RCC 7860 (cell line): ENCODE measurements around the gene HIC1.
A peak's percentile ranks its signal among the peaks of the same experiment; 100 is the strongest.

Source experiments
- DNase-seq: peaks from one replicate; pipeline ENCODE4 v3.0.0-alpha.2; 2015; ENCODE audit warnings: low spot score
- FAIRE-seq: peaks from 2 replicates; lab custom pipeline; 2012; peaks lifted over from hg19 to GRCh38; lab: Jason Lieb, UNC

Gene HIC1

DNA sequence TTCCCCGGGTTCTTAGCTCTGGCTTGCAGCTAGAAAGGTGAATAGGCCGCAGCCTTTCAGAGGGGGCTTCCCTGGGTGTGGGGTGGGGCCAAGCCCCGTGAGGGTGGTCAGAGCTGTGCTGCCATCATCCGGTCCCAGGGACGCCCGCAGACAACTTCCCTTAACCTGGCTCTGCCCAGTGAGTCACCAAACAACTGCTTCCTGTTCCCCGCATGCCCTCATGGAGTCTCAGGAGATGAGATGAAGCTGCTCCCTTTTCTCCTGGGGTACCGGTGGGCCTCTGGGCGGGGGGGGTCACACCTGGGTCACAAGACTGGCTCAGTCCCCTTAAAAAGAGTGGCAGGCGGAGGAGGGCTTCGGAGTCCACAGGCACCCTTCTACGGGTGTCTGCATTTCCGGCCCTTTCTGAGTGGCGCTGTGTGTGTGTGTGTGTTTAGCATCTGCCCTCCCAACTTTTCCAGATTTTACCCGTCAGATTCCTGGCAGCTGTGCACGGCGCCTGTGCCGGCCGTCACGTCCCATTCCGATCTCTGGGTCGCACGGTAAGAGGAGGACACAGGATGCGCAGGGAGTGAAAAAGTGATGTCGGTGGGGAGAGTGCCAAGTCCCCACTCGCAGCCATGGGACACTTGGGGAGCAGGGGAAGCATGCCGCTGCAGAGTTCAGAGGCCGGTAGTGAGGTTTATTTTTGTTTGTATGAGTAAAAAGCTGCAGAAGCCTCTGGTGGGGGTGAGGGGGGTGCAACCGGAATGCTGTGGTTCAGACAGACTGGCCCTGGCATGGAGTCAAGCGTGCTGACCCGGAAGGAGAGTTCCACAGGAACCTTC, 16.8 kb downstream of the HIC1 start:
- DNase-seq = no peak
- no peak for FAIRE-seq

DNA sequence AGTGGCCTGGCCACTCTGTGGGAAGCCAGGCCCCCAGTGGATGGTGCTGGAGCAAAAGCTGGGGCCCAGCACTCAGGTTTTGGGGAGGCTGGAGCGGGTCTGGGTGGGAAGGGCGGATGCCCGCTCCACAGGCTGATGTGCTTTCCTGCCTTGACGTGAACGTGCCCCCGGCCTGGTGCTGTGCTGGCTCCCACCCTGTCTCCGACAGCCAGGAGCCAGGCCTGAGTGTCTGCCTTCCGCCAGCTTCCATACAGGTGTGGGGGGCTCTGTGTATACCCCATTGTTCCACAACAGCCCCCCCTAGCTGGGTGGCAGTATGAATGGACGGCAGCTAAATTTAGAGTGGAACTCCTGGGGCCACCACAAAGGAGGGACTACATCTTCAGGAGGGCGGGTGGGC, 20.0 kb downstream of the HIC1 start:
- DNase-seq = no peak
- no peak for FAIRE-seq

DNA sequence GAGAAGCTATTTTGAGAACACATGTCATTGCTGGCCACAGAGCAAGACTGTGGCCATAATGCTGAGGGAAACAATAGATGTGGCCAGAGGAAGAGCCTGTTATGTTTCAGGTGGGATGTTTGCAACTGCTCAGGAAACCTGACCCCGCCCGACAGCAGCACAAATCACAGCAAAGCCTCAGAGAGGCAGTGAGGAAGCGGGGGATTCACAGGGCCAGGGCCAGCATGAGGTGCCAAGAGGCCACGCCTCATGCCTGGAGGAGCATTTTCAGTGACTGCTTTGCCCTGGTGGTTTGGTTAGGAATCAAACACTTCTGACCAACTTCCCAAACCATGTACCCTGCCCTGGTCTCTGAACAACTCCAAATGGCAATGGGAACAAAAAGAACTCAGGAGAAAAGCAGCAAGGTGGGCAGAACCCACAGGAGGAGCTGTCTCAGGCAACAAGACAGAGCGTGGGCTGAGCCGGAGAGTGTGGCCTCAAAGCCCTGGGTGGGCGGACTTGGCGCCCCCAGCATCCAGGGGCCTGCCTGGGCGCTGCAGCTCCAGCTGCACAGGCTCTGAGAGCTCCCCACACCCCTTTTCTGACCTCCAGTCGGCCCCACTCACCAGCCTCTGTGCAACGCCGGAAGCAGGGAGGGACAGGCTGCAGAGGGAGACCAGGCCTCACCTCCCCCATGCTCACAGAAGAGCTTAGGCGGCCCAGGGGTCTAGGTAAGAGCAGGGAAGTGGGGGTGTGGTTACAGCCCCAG, 20.6 kb downstream of the HIC1 start:
- FAIRE-seq (no peak), DNase-seq (no peak)

DNA sequence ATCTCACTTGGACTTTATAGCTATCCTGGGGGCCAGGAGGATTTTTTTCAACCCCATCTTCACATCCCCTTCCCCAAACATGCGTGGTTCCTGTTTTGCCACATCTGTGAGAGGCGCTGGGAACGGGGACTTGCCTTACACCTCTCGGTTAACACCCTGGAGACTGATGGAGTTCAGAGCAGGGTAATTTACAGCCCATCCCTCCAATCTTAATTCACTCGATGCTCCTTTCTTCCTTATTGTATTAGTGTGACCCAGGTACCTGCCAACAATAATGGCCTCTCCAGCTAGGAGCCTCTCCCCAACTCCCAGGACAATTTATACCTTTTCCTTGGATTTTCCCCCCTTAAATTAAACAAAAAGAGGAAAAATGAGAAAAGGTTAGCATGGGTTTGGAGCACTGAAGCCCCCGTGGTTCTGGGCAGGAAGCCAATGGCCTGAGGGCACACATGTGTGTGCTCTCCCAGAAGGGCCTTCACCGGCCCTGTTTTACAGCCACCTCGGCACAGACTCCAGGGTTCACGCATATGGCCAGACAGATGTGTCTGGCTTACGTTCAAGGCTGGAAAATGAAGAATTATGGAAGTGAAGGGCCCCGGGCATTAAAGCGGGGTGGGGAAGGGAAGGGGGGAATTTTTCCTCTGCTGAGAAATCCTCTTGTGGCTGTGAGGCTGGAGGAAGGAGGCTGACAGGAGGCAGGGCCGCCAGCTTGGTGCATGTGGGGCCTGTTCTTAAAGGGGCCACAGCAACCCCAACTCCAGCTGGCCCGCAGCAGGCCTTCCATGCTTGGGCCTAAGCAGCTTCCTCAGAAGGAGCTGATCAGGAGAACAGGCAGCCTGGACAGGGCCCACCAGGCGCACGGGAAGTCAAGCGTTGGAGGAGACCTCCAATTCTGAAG, 21.4 kb downstream of the HIC1 start:
- DNase-seq = no peak
- no peak for FAIRE-seq

DNA sequence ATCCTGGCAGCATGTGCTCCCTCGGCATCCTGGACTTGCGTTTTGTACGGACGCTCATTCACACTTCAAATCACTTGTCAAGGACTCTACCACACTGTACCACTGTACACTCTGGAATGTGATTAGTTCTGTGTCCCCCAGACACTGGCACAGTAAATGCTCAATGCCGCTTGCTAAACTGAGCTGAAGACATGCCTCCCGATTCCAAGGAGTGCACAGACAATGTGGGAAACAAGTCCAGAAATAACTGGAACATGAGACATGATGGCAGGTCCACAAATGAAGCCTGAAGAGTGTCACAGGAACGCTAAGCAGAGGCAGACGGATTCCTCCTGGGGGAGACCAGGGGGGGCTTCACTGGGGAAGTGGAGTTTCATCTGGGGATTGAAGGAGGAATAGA, 22.1 kb downstream of the HIC1 start:
- DNase-seq (no peak), FAIRE-seq (no peak)

DNA sequence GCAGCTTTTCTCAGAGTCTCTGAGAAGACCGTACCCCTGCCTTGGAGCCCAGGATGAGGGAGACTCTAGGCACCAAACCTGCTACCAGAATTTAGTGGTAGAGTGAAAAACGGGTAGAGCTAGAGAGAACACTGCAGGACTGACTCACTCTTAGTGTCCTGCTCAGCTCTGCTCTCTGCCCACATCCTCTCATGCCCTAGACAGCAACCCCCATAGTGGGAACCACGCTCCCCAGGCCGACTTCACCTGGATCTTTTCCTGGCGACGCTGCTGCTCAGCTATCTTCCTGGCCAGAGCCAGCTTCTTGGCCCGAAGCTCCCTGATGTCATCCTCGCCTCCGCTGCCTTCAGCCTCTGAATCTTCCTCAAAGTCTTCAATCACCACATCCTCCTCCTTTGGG, 26.7 kb downstream of the HIC1 start:
- FAIRE-seq = peak; percentile 38
- peak; percentile 60 for DNase-seq

DNA sequence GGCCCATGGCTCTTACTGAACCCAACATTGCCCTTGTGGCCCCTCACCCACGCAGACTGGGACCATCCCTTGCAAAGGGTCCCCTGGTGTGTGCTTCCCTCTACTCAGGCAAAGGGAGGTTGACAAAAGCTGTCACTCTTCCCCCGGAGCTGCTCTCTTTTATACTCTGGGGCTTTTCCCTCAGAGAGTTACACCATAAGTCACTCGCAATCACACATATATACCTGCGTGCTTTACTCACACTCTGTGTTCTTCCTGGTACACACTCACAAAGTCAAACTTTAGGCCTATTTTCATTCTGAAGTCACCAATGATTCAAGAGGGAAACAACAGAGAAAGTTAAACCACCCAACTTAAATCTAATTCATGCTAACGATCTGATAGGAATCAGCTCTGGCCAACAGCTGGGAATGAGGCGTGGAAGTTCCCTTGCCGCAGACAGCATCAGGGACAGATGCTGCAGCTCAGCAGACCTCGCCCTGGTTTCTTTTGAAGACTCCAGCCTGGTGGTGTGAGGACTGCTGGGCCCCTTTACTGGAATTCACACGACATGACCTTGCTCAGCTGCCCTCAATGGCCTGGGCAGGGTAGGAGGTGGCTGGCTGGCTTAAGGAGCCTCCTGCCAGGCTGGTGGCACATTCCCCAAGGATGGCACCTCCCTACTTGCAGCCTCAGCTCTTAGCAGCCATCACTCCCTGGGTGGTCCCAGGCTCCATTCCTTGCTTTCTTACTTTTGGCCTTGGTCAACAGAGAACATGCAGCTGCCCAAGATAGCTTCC, 27.3 kb downstream of the HIC1 start:
- DNase-seq = no peak
- FAIRE-seq = no peak

DNA sequence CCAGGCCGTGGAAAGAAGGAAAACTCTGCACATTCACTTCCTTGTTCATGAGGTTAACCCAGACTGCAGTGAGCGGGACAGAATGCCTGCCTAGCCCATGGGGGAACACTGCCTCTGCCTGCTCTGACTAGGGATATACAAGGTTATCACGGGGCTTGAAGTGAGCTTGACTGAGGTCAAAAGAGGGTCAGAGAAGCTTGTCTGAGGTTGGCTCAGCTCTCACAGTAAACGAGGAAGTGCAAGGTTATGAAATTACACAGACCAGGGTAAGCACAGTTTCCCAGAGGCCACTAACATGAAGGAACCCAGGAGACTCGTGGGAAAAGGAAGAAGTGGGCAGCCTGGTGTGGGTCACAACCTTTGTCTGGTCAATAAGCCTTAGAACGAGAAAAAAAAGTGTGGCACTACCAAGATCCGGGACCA, 28.7 kb downstream of the HIC1 start:
- no peak for FAIRE-seq

DNA sequence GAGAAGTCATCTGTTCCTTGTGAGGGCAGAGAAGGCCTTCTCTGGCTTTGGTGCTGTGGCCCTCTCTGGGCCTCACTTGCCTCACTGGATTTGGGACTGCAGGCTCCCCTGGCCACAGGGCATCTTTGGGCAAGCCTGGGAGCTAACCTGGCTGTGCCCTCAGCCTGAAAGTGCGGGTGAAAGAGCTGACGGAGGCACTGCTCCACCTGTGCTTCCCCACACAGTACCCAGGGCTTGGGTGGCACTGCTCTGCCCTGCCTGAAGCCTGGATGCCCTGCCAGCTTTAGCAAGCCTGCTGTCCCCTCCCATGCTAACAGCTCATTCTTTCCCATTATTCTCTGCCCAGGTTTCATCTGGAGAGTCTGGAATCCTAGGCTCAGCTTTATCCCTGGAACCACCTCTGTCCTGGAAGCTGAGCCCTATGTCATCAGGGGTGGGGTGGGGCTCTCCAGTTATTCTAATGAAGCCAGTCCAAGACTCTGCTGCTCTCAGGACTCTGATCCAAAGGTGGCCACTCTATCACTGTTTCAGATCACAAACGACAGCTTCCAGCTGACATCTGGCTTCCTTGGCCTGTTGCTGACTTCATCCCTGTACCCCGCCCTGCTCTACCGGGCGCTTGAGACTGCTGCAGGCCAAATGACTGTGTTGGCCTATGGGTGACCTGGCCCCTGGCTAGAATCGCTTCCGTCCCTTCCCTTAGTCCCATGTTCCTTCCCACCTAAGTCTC, 29.3 kb downstream of the HIC1 start:
- no peak for FAIRE-seq
- no peak for DNase-seq

More for the DNA sequence above, 28.7 kb downstream of the HIC1 start:
- DNase-seq = no peak

DNA sequence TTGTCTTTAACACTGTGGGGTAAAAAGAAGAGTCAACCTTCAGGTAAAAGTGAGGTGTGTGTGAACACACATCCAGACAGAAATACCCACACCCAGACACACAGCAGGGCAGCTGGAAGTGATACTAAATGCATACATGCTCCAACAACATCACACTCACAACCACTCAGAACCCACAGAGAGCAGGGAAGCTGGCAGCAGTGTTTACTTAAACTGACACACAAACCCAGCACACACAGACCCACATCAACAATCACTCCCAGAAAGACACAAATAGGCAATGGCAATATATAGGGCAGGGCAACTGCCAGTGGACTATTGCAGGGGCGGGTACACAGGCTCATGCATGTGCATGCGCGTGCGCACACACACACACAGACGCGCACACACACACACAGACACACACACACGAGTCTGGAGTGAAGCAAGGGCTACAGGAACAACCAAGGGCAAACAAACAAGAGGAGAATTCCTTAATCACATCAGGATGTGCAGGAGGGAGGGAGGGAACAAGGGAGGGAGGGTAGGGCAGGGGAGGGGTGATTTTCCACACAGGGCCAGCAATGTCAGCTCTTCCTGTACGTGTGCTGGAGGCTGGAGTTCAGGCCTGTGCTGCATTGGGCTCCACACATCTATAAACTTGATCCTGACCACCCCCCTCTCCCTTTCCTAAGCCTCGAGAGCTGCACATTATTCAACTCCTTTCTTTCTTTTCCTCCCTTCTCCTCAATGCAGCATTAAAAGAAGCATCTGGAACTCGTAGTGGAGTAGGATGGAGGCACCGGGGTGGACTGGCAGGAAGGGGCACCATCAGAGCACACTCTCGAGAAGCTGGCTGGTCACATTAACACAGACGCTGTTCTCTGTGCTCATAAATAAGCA, 30.1 kb downstream of the HIC1 start:
- FAIRE-seq = no peak
- no peak for DNase-seq

DNA sequence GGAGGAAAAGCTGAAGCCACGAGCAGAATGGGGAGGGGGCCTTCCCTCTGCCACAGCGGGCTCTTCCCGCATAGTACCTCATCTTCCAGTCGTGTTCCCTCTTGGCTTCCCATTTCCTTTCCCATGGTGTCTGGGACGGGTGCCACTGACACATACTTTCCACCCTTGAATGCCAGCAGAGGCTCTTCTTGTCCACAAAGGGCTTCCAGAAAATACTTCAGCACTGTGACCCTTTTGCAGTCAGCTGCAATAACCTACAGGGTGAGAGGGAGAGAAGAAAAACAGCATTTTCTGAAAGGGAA, 30.7 kb downstream of the HIC1 start:
- no peak for FAIRE-seq

DNA sequence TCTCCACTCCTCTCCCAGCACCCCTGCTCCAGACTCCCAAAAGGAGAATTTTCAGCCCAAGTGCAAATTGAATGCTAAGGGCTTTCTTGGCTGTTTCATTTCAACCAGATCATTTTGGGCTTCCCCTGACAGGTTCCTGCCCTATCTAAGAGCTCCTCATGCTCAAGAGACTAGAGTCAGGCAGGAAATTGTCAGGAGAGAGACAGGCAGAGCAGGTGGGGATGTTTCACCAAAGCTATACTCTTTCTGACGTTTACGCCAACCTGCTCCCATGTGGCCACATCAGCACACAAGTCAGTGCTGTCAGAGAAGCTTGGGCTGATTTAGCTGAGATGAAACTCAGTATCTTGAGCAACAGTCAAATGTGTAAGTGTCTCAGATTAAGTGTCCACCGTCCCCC, 31.4 kb downstream of the HIC1 start:
- no peak for FAIRE-seq
- no peak for DNase-seq

More for the DNA sequence above, 30.7 kb downstream of the HIC1 start:
- DNase-seq = no peak

DNA sequence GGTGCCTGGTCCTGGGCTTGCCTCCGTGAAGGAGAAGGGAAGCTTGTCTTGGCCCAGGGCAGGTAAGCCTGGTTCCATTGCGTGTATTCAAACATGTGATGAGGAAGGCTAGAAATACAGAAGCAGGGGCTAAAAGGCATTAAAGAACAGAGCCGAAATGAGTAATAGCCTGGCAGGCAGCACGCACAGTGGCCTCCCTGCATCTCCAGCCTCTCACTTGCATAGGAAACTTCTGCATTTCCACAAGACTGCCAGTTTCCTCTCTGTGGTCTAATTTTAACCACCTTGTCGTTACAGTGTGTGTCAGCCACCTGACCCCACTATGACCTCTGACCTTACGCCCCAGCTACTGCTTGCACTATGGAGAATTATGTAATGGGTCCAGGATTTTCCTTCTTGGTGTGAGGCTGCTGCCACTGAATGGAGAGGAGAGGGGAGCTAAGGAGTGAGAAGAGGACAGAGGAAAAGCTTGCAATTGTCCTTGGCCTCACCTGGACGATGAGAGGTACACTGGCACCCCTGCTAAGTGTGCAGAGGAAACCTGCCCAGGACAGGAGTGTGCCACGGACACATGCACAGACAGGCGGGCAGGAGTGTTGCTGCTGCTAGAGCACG, 32.8 kb downstream of the HIC1 start:
- FAIRE-seq = no peak
- DNase-seq = no peak

DNA sequence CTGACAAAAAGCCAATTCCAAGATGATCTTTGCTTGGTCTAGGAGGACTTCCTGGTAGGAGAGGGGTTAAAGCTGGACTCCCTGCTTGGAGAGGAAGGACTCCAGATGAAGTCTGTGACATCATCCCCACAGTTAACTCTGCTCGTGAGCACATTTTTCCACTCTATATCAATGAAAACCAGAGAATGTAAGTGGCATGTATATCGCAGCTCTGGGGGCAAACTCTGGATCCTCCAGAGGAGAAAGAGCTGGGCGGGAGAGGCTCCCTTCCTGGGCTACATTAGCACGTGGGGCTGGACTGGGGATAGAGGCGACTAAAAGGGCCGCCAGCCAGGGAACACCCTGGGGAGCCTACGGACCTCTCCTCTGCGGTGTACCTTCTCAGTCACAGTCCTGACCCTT, 34.1 kb downstream of the HIC1 start:
- no peak for DNase-seq
- no peak for FAIRE-seq

DNA sequence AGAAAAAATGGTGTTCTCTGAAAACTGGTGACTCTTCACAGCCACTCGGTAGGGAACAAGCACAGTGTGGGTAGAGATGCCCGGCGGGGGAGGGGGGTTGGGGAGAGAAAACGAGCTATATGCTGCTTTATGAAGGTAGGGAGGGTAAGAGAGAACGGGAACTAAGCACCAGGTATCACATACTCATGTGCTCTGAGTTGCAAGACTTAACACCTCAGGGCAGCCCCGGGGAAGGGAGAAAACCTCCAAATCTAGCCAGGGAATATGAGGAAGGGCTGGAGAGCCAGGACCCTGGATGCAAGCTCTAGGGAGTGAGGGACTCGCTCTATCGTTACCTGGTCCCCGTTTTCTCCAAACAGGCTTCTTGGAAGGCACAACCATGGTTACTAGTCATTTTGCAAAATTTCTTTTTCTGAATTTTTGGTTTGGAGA, 35.3 kb downstream of the HIC1 start:
- DNase-seq (no peak), FAIRE-seq (no peak)

DNA sequence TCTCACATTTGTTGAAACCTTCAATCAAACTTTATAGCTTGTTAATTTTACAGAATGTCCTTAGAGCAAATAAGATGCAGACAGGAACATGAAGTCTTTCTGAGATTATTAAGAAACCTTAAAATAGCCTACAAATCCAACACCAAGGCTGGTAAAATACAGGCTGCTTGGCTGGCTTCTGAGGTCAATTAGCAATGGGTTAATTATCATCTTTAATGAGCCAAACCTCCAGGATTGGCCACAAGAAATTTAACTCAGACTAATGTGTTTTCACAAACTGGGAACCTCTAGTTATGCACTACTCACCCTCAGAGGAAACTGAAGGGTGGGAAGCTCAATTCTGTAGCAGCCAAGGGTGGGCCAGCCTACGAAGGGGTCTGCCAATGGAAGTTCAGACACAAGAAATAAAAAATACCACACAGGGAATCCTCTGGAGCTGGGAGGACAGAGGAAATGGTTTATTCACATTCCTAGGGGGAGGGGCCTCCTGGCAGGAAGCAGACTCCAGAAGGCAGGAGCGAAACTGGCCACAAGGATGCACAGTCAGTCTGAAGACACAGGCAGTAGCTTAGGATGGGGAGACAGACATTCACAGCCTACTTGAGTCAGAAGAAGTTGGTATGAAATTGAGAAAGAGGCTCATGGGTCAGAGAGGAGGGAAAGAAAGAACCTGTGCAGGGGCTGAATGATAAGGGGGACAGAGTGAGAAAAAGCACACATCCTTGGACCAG, 36.1 kb downstream of the HIC1 start:
- FAIRE-seq (peak; percentile 50), DNase-seq (peak; percentile 74)

DNA sequence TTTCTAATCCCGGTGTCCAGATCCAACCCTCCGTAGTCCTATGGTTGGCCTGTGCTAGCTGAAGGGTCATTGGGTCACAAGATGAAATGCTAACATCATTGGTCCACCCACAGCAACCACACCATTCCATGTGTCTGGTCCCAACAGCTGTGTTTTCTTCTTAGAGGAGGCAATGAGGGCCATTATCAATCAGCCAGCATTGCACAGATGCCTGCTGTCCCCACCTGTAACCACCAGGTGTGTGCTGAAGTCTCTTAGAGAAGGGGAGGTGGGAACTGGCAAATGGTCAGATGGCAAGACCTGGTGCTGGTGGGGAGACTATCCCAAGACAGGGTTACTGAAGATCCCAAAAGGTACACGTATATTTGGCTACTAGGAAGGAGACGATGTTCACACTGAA, 37.4 kb downstream of the HIC1 start:
- no peak for FAIRE-seq
- DNase-seq = no peak

DNA sequence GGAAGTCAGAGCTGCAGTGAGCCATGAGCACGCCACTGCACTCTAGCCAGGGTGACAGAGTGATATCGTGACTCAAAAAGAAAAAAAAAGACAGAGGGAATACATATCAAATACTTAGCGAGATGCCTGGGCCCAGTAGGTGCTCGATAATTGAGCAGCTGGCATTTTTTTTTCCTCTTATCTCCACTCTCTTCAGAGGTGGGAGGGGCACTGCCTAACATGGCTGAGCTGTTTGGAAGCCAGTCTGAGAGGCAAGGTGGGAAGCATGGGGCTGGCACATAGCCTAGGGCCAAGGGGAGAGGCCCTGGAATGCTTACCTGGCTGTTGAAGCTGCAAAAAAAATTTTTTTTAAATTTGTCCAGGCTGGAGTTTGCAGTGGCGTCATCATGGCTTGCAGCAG, 38.4 kb downstream of the HIC1 start:
- DNase-seq (no peak), FAIRE-seq (no peak)
